Measurements from ENCODE around the gene PCDH8.

Gene PCDH8

GRCh38 chr13:52879950-52880741 is 31.7 kb upstream of the PCDH8 start:
- H3K4me3 ChIP-seq (ENCODE audit: low read depth, low read length) = no peak overlapping the region
- no peaks in the 10 kb centered on the region for H3K4me1 ChIP-seq (ENCODE audit: control insufficient read depth, insufficient read depth, low read length, unreplicated experiment)
- H3K27me3 ChIP-seq (ENCODE audit: insufficient read depth, low read length) = no peaks in the 10 kb centered on the region
- H2AFZ ChIP-seq (ENCODE audit: low read length, unreplicated experiment) = no peak overlapping the region
- no peaks in the 10 kb centered on the region for H3K36me3 ChIP-seq (ENCODE audit: insufficient read depth, low read length)
- no peaks in the 10 kb centered on the region for H3K79me2 ChIP-seq (ENCODE audit: control insufficient read depth, insufficient read depth, low read length, unreplicated experiment)
- no peak overlapping the region for H3K27ac ChIP-seq (ENCODE audit: low read depth, low read length)

- Histone ChIP-seq H3K36me3 (ENCODE audit: insufficient read depth, low read length) (no peaks in the 10 kb centered on the region), H3K27ac (ENCODE audit: low read depth, low read length) (no peak overlapping the region), H3K27me3 (ENCODE audit: insufficient read depth, low read length) (no peaks in the 10 kb centered on the region), H3K79me2 (ENCODE audit: control insufficient read depth, insufficient read depth, low read length, unreplicated experiment) (no peaks in the 10 kb centered on the region), H2AFZ (ENCODE audit: low read length, unreplicated experiment) (no peak overlapping the region), H3K4me1 (ENCODE audit: control insufficient read depth, insufficient read depth, low read length, unreplicated experiment) (no peaks in the 10 kb centered on the region), H3K4me3 (ENCODE audit: low read depth, low read length) (no peak overlapping the region)
Observed at GRCh38 chr13:52878831-52879230, 30.4 kb upstream of the PCDH8 start.

GRCh38 chr13:52870143-52870542 is 21.7 kb upstream of the PCDH8 start:
- no peaks in the 10 kb centered on the region for H3K36me3 ChIP-seq (ENCODE audit: insufficient read depth, low read length)
- H2AFZ ChIP-seq (ENCODE audit: low read length, unreplicated experiment) = no peak overlapping the region
- no peaks in the 10 kb centered on the region for H3K27me3 ChIP-seq (ENCODE audit: insufficient read depth, low read length)
- no peaks in the 10 kb centered on the region for H3K4me1 ChIP-seq (ENCODE audit: control insufficient read depth, insufficient read depth, low read length, unreplicated experiment)
- H3K4me3 ChIP-seq (ENCODE audit: low read depth, low read length) = no peak overlapping the region
- no peaks in the 10 kb centered on the region for H3K79me2 ChIP-seq (ENCODE audit: control insufficient read depth, insufficient read depth, low read length, unreplicated experiment)
- no peak overlapping the region for H3K27ac ChIP-seq (ENCODE audit: low read depth, low read length)

GRCh38 chr13:52869621-52870020 is 21.2 kb upstream of the PCDH8 start:
- Histone ChIP-seq H3K27me3 (ENCODE audit: insufficient read depth, low read length) (no peaks in the 10 kb centered on the region), H3K36me3 (ENCODE audit: insufficient read depth, low read length) (no peaks in the 10 kb centered on the region), H3K4me3 (ENCODE audit: low read depth, low read length) (no peak overlapping the region), H3K27ac (ENCODE audit: low read depth, low read length) (no peak overlapping the region), H3K4me1 (ENCODE audit: control insufficient read depth, insufficient read depth, low read length, unreplicated experiment) (no peaks in the 10 kb centered on the region), H2AFZ (ENCODE audit: low read length, unreplicated experiment) (no peak overlapping the region), H3K79me2 (ENCODE audit: control insufficient read depth, insufficient read depth, low read length, unreplicated experiment) (no peaks in the 10 kb centered on the region)

GRCh38 chr13:52869050-52869449 is 20.6 kb upstream of the PCDH8 start:
- Histone ChIP-seq H3K4me1 (ENCODE audit: control insufficient read depth, insufficient read depth, low read length, unreplicated experiment) (no peaks in the 10 kb centered on the region), H3K79me2 (ENCODE audit: control insufficient read depth, insufficient read depth, low read length, unreplicated experiment) (no peaks in the 10 kb centered on the region), H3K36me3 (ENCODE audit: insufficient read depth, low read length) (no peaks in the 10 kb centered on the region), H3K4me3 (ENCODE audit: low read depth, low read length) (no peak overlapping the region), H3K27me3 (ENCODE audit: insufficient read depth, low read length) (no peaks in the 10 kb centered on the region), H3K27ac (ENCODE audit: low read depth, low read length) (no peak overlapping the region), H2AFZ (ENCODE audit: low read length, unreplicated experiment) (no peak overlapping the region)

GRCh38 chr13:52868190-52868589 is 19.8 kb upstream of the PCDH8 start:
- no peaks in the 10 kb centered on the region for H3K27me3 ChIP-seq (ENCODE audit: insufficient read depth, low read length)
- no peak overlapping the region for H3K27ac ChIP-seq (ENCODE audit: low read depth, low read length)
- H3K4me1 ChIP-seq (ENCODE audit: control insufficient read depth, insufficient read depth, low read length, unreplicated experiment) = no peaks in the 10 kb centered on the region

GRCh38 chr13:52864941-52865340 is 16.5 kb upstream of the PCDH8 start:
- Histone ChIP-seq H2AFZ (ENCODE audit: low read length, unreplicated experiment) (no peak overlapping the region), H3K4me3 (ENCODE audit: low read depth, low read length) (no peak overlapping the region), H3K4me1 (ENCODE audit: control insufficient read depth, insufficient read depth, low read length, unreplicated experiment) (no peaks in the 10 kb centered on the region), H3K79me2 (ENCODE audit: control insufficient read depth, insufficient read depth, low read length, unreplicated experiment) (no peaks in the 10 kb centered on the region), H3K27me3 (ENCODE audit: insufficient read depth, low read length) (no peaks in the 10 kb centered on the region), H3K27ac (ENCODE audit: low read depth, low read length) (no peak overlapping the region), H3K36me3 (ENCODE audit: insufficient read depth, low read length) (no peaks in the 10 kb centered on the region)

More at GRCh38 chr13:52868190-52868589, 19.8 kb upstream of the PCDH8 start:
- H2AFZ ChIP-seq (ENCODE audit: low read length, unreplicated experiment) = no peak overlapping the region
- no peak overlapping the region for H3K4me3 ChIP-seq (ENCODE audit: low read depth, low read length)
- H3K36me3 ChIP-seq (ENCODE audit: insufficient read depth, low read length) = no peaks in the 10 kb centered on the region
- no peaks in the 10 kb centered on the region for H3K79me2 ChIP-seq (ENCODE audit: control insufficient read depth, insufficient read depth, low read length, unreplicated experiment)

GRCh38 chr13:52862358-52863206 is 14.1 kb upstream of the PCDH8 start:
- H3K36me3 ChIP-seq (ENCODE audit: insufficient read depth, low read length) = no peaks in the 10 kb centered on the region
- H3K27ac ChIP-seq (ENCODE audit: low read depth, low read length) = no peak overlapping the region
- H3K4me3 ChIP-seq (ENCODE audit: low read depth, low read length) = no peak overlapping the region
- H2AFZ ChIP-seq (ENCODE audit: low read length, unreplicated experiment) = no peak overlapping the region
- no peaks in the 10 kb centered on the region for H3K79me2 ChIP-seq (ENCODE audit: control insufficient read depth, insufficient read depth, low read length, unreplicated experiment)
- no peaks in the 10 kb centered on the region for H3K27me3 ChIP-seq (ENCODE audit: insufficient read depth, low read length)
- no peaks in the 10 kb centered on the region for H3K4me1 ChIP-seq (ENCODE audit: control insufficient read depth, insufficient read depth, low read length, unreplicated experiment)

- Histone ChIP-seq H3K4me1 (ENCODE audit: control insufficient read depth, insufficient read depth, low read length, unreplicated experiment) (no peaks in the 10 kb centered on the region), H3K79me2 (ENCODE audit: control insufficient read depth, insufficient read depth, low read length, unreplicated experiment) (no peaks in the 10 kb centered on the region), H3K4me3 (ENCODE audit: low read depth, low read length) (no peak overlapping the region), H3K27ac (ENCODE audit: low read depth, low read length) (no peak overlapping the region), H3K27me3 (ENCODE audit: insufficient read depth, low read length) (peaks cover 61% of the 10 kb centered on the region), H2AFZ (ENCODE audit: low read length, unreplicated experiment) (no peak overlapping the region), H3K36me3 (ENCODE audit: insufficient read depth, low read length) (no peaks in the 10 kb centered on the region)
Observed at GRCh38 chr13:52852444-52852843, 4.0 kb upstream of the PCDH8 start.

- H2AFZ ChIP-seq (ENCODE audit: low read length, unreplicated experiment) = peak overlapping the region; percentile 96
Observed at GRCh38 chr13:52851137-52851962, 2.9 kb upstream of the PCDH8 start.

More at GRCh38 chr13:52851137-52851962, 2.9 kb upstream of the PCDH8 start:
- no peak overlapping the region for H3K27ac ChIP-seq (ENCODE audit: low read depth, low read length)
- peaks cover 72% of the 10 kb centered on the region for H3K27me3 ChIP-seq (ENCODE audit: insufficient read depth, low read length)
- no peaks in the 10 kb centered on the region for H3K36me3 ChIP-seq (ENCODE audit: insufficient read depth, low read length)
- peak overlapping the region; percentile 72 for H3K4me3 ChIP-seq (ENCODE audit: low read depth, low read length)
- no peaks in the 10 kb centered on the region for H3K79me2 ChIP-seq (ENCODE audit: control insufficient read depth, insufficient read depth, low read length, unreplicated experiment)
- H3K4me1 ChIP-seq (ENCODE audit: control insufficient read depth, insufficient read depth, low read length, unreplicated experiment) = no peaks in the 10 kb centered on the region
